Activated B cell treated with CpG ODN at 0.5 μM for 24 hours (primary cell): ENCODE data around the gene ITGA11. TPM values are rescaled to one million over a fixed set of nuclear protein-coding genes. Genes with fewer than 3 reads are reported as not detected.

ENCODE experiments used
- ATAC-seq: fragments of 200-7000 bp; cut with Tn5 transposase; one replicate; pipeline ENCODE4 v1.10.0; 2021; ENCODE audit warnings: low read depth, mild to moderate bottlenecking, moderate library complexity
- CTCF ChIA-PET: fragments of 350-600 bp; sonication (Branson Sonifier 250); formaldehyde crosslinking; loops from one replicate; lab custom pipeline; 2021; ENCODE audit warnings: antibody characterized with exemption; lab: Charles Lee
- POLR2A ChIA-PET: fragments of 350-600 bp; sonication (Branson Sonifier 250); formaldehyde crosslinking; loops from one replicate; lab custom pipeline; 2021; ENCODE audit warnings: antibody characterized with exemption; lab: Charles Lee
- DNase-seq: peaks from one replicate; pipeline ENCODE4 v3.0.0; 2022
- H3K27ac Mint-ChIP-seq: one replicate; pipeline ENCODE4 v1.8.0; 2020; ENCODE audit warnings: mixed read lengths
- H3K27me3 Mint-ChIP-seq: one replicate; pipeline ENCODE4 v1.8.0; 2021; ENCODE audit warnings: mixed read lengths
- H3K36me3 Mint-ChIP-seq: one replicate; pipeline ENCODE4 v1.8.0; 2021; ENCODE audit warnings: low read depth, mixed read lengths
- H3K4me1 Mint-ChIP-seq: one replicate; pipeline ENCODE4 v1.8.0; 2021; ENCODE audit warnings: mixed read lengths
- H3K4me3 Mint-ChIP-seq: one replicate; pipeline ENCODE4 v1.8.0; 2020; ENCODE audit warnings: mild to moderate bottlenecking, mixed read lengths
- H3K9me3 Mint-ChIP-seq: one replicate; pipeline ENCODE4 v1.8.0; 2020; ENCODE audit warnings: mixed read lengths
- CTCF ChIP-seq: fragments of 200-600 bp; IDR thresholded peaks from one replicate; pipeline ENCODE4 v1.8.0; 2022; ENCODE audit warnings: antibody characterized with exemption, mild to moderate bottlenecking
- intact Hi-C: fragments of 100-400 bp; cut with micrococcal nuclease; formaldehyde crosslinking; loops from one replicate; pipeline ENCODE4 v1.15.1; 2024
- total RNA-seq: library from RNA; stranded (reverse); gene quantifications from 2 replicates; pipeline ENCODE4 v1.2.3, GENCODE V29; 2022

Gene ITGA11
- total RNA-seq, 1 donor from 2014 or later, result not detected

- ATAC-seq (no peak), DNase-seq (no peak)
- H3K4me1 Mint-ChIP-seq, result no peaks in the 10 kb centered on the region
- intact Hi-C loops, result no loop called here
- ChIA-PET POLR2A (no interaction called here), CTCF (no interaction called here)
- no peak overlapping the region for H3K4me3 Mint-ChIP-seq
- H3K27me3 Mint-ChIP-seq, result peaks cover 13% of the 10 kb centered on the region
- TF ChIP-seq CTCF, result no peak
- no peaks in the 10 kb centered on the region for H3K9me3 Mint-ChIP-seq
- H3K27ac Mint-ChIP-seq, result no peak overlapping the region
- no peaks in the 10 kb centered on the region for H3K36me3 Mint-ChIP-seq
Measured at GRCh38 chr15:68371851-68372250, 60.1 kb downstream of the ITGA11 start.

DNA sequence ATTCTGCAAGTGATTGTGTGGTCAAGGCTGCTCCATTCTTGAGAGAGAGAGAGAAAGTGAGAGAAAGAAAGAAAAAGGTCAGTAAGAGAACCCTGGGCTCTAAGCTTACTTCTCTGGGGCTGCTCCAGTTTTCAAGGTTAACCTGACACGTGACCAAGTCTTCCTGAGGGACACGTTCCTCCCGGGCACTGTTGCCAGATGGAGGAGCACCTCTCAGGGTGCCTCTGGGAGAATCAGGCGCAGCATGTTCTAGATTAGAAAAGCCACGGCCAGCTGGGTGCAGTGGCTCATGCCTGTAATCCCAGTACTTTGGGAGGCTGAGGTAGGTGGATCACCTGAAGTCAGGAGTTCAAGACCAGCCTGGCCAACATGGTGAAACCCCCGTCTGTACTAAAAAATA lies 60.8 kb downstream of the ITGA11 start:
- ChIA-PET POLR2A (no interaction called here), CTCF (no interaction called here)
- no peaks in the 10 kb centered on the region for H3K36me3 Mint-ChIP-seq
- no peak for DNase-seq
- no peaks in the 10 kb centered on the region for H3K9me3 Mint-ChIP-seq
- ATAC-seq, result no peak
- H3K4me3 Mint-ChIP-seq, result no peak overlapping the region
- peaks cover 17% of the 10 kb centered on the region for H3K27me3 Mint-ChIP-seq
- no peak overlapping the region for H3K27ac Mint-ChIP-seq
- intact Hi-C loops, result no loop called here
- H3K4me1 Mint-ChIP-seq, result peaks cover 3% of the 10 kb centered on the region
- TF ChIP-seq CTCF, result no peak

DNA sequence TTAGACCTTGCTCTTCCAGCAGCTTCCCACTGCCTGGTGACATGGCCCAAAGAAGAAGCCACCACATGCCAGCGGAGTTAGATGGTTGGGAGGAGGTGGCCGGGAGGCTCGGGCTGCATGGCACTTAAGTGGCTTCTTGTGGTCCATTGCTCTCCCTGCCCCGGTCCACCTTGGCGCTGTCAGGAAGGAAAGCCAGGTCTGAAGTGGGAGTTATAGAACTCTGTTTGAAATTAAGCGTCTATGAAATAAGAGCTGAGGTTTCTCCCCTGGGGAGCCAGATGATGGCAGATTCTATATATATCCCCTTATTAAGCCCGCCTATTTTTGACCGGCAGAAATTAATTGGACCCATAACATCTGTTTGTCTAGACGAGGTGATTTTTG lies 61.2 kb downstream of the ITGA11 start:
- Mint-ChIP-seq H3K4me1 (peaks cover 3% of the 10 kb centered on the region), H3K9me3 (no peaks in the 10 kb centered on the region), H3K27ac (no peak overlapping the region), H3K27me3 (peaks cover 17% of the 10 kb centered on the region), H3K4me3 (no peak overlapping the region), H3K36me3 (no peaks in the 10 kb centered on the region)
- DNase-seq (no peak), ATAC-seq (no peak)
- POLR2A ChIA-PET, result no interaction called here
- no peak for TF ChIP-seq CTCF
- CTCF ChIA-PET, result no interaction called here
- intact Hi-C loops, result no loop called here

- Mint-ChIP-seq H3K4me1 (peaks cover 3% of the 10 kb centered on the region), H3K4me3 (no peak overlapping the region), H3K36me3 (no peaks in the 10 kb centered on the region), H3K27ac (no peak overlapping the region), H3K9me3 (no peaks in the 10 kb centered on the region), H3K27me3 (peaks cover 19% of the 10 kb centered on the region)
- no peak for TF ChIP-seq CTCF
- intact Hi-C loops, result no loop called here
- ChIA-PET POLR2A (no interaction called here), CTCF (no interaction called here)
- ATAC-seq (no peak), DNase-seq (no peak)
Measured at GRCh38 chr15:68369931-68370767, 61.8 kb downstream of the ITGA11 start.

- no peak for TF ChIP-seq CTCF
- H3K4me1 Mint-ChIP-seq, result peaks cover 3% of the 10 kb centered on the region
- H3K27me3 Mint-ChIP-seq, result peaks cover 23% of the 10 kb centered on the region
- CTCF ChIA-PET, result no interaction called here
- no peak overlapping the region for H3K27ac Mint-ChIP-seq
- H3K4me3 Mint-ChIP-seq, result no peak overlapping the region
- intact Hi-C loops, result no loop called here
- POLR2A ChIA-PET, result no interaction called here
- ATAC-seq, result no peak
- no peak for DNase-seq
- no peaks in the 10 kb centered on the region for H3K36me3 Mint-ChIP-seq
- no peaks in the 10 kb centered on the region for H3K9me3 Mint-ChIP-seq
Measured at GRCh38 chr15:68368731-68369435, 63.1 kb downstream of the ITGA11 start.
